Gastroesophageal sphincter (tissue), 3 donors: ENCODE measurements around the gene MALL.
"Not testable (repeated sequence)": the region's sequence is repeated elsewhere in the genome, so short reads cannot be mapped to it uniquely, and the experiment has no call there.

ENCODE experiments used
- CTCF ChIP-seq, 4 experiments: fragments of 200-600 bp in 2 of 4; fragments of 450-650 bp in 2 of 4; sonication (generic) in 1 of 4; IDR thresholded peaks; one replicate each; pipeline ENCODE4 v1.5.1; 2017 to 2019; ENCODE audit warnings: antibody characterized with exemption in 4 of 4, mild to moderate bottlenecking in 2 of 4, moderate library complexity in 2 of 4
- POLR2A ChIP-seq, 2 donors: fragments of 450-650 bp; IDR thresholded peaks; one replicate each; pipeline ENCODE4 v1.6.1; 2017; ENCODE audit warnings: antibody characterized with exemption in 2 of 2, mild to moderate bottlenecking in 2 of 2, moderate library complexity in 1 of 2

GRCh38 chr2:110047225-110047624, 68.4 kb downstream of the MALL start:
- not testable (repeated sequence) for TF ChIP-seq CTCF, POLR2A (IDR thresholded peaks at IDR 0.05)
